K562 (cell line): ENCODE results near the gene VSNL1.

ENCODE experiments used
- CREB1 ChIP-seq, 2 experiments: sonication (generic) in 1 of 2; formaldehyde crosslinking in 1 of 2; IDR thresholded peaks; 2 replicates each; pipeline versions ENCODE4 v1.6.1 to v1.8.0; 2012 to 2022; ENCODE audit warnings: inconsistent platforms in 1 of 2, mild to moderate bottlenecking in 1 of 2, missing genetic modification reagents in 1 of 2, moderate library complexity in 1 of 2
- CTCF ChIP-seq, 3 experiments: IDR thresholded peaks in 2 of 3; conservative IDR thresholded peaks in 1 of 3; 2 replicates each; pipeline ENCODE4 v1.5.1; 2011 to 2012; ENCODE audit warnings: low read length in 3 of 3, mild to moderate bottlenecking in 3 of 3, control low read depth in 2 of 3, improper control_type of control experiment in 1 of 3, inconsistent platforms in 1 of 3, low read depth in 1 of 3, mixed read lengths in 1 of 3, moderate library complexity in 1 of 3; ENCODE audit not compliant: insufficient read depth in 2 of 3

DNA sequence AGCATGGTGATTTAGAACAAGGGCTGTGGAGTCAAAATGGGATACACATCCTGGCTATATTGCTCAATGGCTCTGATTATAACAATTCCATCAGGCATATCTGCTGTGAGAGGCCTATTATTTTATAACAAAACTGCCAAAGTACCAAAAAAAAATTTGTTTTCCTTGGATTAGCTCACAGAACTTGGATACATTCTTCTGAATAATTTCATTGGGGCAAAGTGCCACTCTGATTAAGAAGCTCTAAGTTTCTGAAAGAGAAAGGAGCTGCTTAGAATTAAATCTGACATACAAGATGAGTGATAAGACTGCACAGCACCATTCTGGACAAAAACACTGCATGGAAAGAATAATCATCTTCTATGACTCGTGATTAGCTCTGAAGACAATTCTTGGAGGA, 127.4 kb downstream of the VSNL1 start:
- no peak for TF ChIP-seq CTCF (IDR thresholded peaks at IDR 0.05 in 2 of 3, conservative IDR thresholded peaks at IDR 0.05 in 1 of 3; ENCODE audit: insufficient read depth in 2 of 3, low read depth in 1 of 3, low read length in 3 of 3)
- no peak for TF ChIP-seq CREB1 (IDR thresholded peaks at IDR 0.05)
- no peak for TF ChIP-seq CREB1 (CRISPR knock-in tag; IDR thresholded peaks at IDR 0.05)
